ENCODE results near the gene RAN. TPM values are rescaled to one million over a fixed set of nuclear protein-coding genes. Genes with fewer than 3 reads are reported as not detected.
A peak's percentile ranks its signal among the peaks of the same experiment; 100 is the strongest.

Gene RAN
- polyA plus RNA-seq (579 and 616 TPM in 2 replicates), polyA minus RNA-seq (316 and 334 TPM in 2 replicates)

- Histone ChIP-seq H3K36me3 (ENCODE audit: insufficient read depth, low read length) (no peaks in the 10 kb centered on the region), H3K4me2 (ENCODE audit: low read length) (peak within 1 kb of the TSS; percentile 84), H3K4me3 (ENCODE audit: low read length) (peak within 1 kb of the TSS; percentile 76), H3K9me3 (ENCODE audit: low read length) (no peaks in the 10 kb centered on the region), H4K20me1 (ENCODE audit: insufficient read depth) (peaks cover 8% of the 10 kb centered on the region), H3K9me2 (ENCODE audit: insufficient read depth, low read length) (no peaks in the 10 kb centered on the region), H3K9ac (ENCODE audit: low read length) (peak within 1 kb of the TSS; percentile 82), H3F3A (ENCODE audit: insufficient read depth, low read length, poor library complexity, severe bottlenecking) (no peaks in the 10 kb centered on the region), H3K79me2 (replicated peaks; ENCODE audit: insufficient read depth, low read length) (peaks cover 22% of the 10 kb centered on the region), H3K27me3 (ENCODE audit: insufficient read depth, low read depth, low read length) (no peaks in the 10 kb centered on the region), H3K27ac (ENCODE audit: low read length) (peak within 1 kb of the TSS; percentile 73), H2AFZ (ENCODE audit: low read depth, low read length) (peak within 1 kb of the TSS; percentile 77)
- TF ChIP-seq RAD21 (conservative IDR thresholded peaks at IDR 0.05) (peak; percentile 42), EZH2 (IDR thresholded peaks at IDR 0.05; ENCODE audit: borderline replicate concordance, insufficient read depth, low read length, poor library complexity, severe bottlenecking) (no peak), REST (IDR thresholded peaks at IDR 0.05; ENCODE audit: borderline replicate concordance) (no peak), MXI1 (conservative IDR thresholded peaks at IDR 0.05; ENCODE audit: poor library complexity, severe bottlenecking) (peak; percentile 77), CTCF (IDR thresholded peaks at IDR 0.05; ENCODE audit: poor library complexity, severe bottlenecking) (peak; percentile 21), EP300 (conservative IDR thresholded peaks at IDR 0.05; ENCODE audit: poor library complexity, severe bottlenecking) (peak; percentile 11), SMC3 (conservative IDR thresholded peaks at IDR 0.05; ENCODE audit: poor library complexity) (no peak), TAF1 (IDR thresholded peaks at IDR 0.05; ENCODE audit: low read depth) (peak; percentile 34), POLR2AphosphoS5 (IDR thresholded peaks at IDR 0.05) (peak; percentile 75)
These were observed at the start of gene RAN for GRCh38 chr12:130871286-130872178. TSS of gene RAN (plus strand) at chr12:130872066. CDS start at chr12:130872594, 528 bp downstream.

DNA sequence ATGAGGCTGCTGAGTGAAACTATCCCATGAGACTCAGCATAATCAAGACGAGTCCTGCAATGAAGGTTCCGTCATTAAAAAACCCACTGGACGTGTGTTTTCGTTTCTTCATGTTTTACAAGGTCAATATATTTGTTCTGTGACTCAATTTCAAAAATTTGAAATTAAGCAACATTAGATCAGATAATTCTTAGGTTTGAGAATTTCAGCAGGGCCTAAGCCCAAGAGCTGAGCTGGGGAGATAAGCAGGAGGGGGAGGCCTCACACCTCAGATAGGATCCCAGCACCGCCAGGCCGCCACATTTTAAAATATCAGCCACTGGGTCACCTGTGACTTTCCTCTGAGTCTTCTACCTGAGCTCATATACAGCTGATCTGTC, 46.1 kb upstream of the RAN start:
- no peaks in the 10 kb centered on the region for H3K9me2 ChIP-seq (ENCODE audit: insufficient read depth, low read length)
- peaks cover 9% of the 10 kb centered on the region for H3K79me2 ChIP-seq (replicated peaks; ENCODE audit: insufficient read depth, low read length)
- H3K4me2 ChIP-seq (ENCODE audit: low read length) = no peak overlapping the region
- no peak overlapping the region for H3K4me3 ChIP-seq (ENCODE audit: low read length)
- no peaks in the 10 kb centered on the region for H3K9me3 ChIP-seq (ENCODE audit: low read length)
- H4K20me1 ChIP-seq (ENCODE audit: insufficient read depth) = no peaks in the 10 kb centered on the region
- H3F3A ChIP-seq (ENCODE audit: insufficient read depth, low read length, poor library complexity, severe bottlenecking) = no peaks in the 10 kb centered on the region
- H3K27ac ChIP-seq (ENCODE audit: low read length) = no peak overlapping the region
- H3K36me3 ChIP-seq (ENCODE audit: insufficient read depth, low read length) = peaks cover 6% of the 10 kb centered on the region
- TF ChIP-seq RAD21 (conservative IDR thresholded peaks at IDR 0.05) (no peak), REST (IDR thresholded peaks at IDR 0.05; ENCODE audit: borderline replicate concordance) (no peak), EP300 (conservative IDR thresholded peaks at IDR 0.05; ENCODE audit: poor library complexity, severe bottlenecking) (no peak), MXI1 (conservative IDR thresholded peaks at IDR 0.05; ENCODE audit: poor library complexity, severe bottlenecking) (no peak), CTCF (IDR thresholded peaks at IDR 0.05; ENCODE audit: poor library complexity, severe bottlenecking) (no peak), POLR2AphosphoS5 (IDR thresholded peaks at IDR 0.05) (no peak), EZH2 (IDR thresholded peaks at IDR 0.05; ENCODE audit: borderline replicate concordance, insufficient read depth, low read length, poor library complexity, severe bottlenecking) (no peak), TAF1 (IDR thresholded peaks at IDR 0.05; ENCODE audit: low read depth) (no peak), SMC3 (conservative IDR thresholded peaks at IDR 0.05; ENCODE audit: poor library complexity) (no peak)
- H2AFZ ChIP-seq (ENCODE audit: low read depth, low read length) = no peak overlapping the region
- H3K27me3 ChIP-seq (ENCODE audit: insufficient read depth, low read depth, low read length) = no peaks in the 10 kb centered on the region
- no peak overlapping the region for H3K9ac ChIP-seq (ENCODE audit: low read length)
